Measurements from ENCODE around the gene MTRR.

The MTRR gene

DNA sequence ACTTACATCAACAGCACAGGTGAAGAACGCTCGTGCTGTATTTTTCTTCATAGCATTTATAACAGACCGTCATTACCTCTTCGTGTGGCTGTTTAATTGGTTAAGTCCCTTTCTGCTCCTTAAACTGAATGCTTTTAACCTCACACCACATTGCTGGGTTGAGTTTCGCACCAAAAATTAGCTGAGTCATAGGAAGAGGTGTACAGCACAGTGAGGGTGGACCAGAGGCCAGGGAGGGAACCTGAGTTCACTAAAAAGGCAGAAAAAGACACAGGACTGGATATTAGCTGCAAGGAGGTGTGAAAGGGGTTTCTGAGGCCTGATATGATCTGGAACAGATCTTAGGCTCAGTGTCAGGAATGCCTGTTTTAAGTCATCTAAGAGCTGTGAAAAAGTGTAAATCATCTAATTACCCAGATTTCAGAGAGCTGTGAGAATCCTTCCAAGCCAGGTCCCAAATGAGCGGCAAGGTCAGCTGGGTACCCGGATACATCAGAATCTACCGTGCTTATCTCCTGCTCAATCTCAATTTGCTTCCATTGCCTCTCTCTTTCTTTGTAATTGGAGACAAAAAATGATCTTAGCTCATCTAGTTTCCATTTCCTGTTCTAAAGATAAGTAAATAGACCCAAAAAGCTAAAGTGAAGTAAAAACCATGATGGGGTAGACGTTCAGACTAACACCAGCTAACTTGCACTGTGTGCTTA, 10.9 kb upstream of the MTRR start:
- no peak for DNase-seq

DNA sequence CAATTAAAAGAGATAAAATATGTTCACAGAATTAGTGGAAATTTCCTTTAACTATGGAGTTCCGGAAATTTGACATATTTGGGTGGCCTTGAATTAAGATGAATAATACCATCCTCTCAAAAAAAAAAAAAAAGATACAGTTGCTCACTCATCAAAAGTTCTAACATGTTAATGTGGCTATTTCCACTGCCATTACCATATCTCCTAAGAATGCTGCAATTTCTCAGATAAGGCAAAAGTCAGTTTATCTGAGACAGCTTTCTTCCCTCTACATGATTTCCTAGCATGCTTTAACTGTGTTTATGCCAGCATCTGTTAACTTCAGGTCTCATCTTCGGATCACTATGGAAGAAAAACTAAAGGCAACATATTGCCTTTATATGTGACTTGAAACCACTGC, 2.8 kb upstream of the MTRR start:
- no peak for DNase-seq

DNA sequence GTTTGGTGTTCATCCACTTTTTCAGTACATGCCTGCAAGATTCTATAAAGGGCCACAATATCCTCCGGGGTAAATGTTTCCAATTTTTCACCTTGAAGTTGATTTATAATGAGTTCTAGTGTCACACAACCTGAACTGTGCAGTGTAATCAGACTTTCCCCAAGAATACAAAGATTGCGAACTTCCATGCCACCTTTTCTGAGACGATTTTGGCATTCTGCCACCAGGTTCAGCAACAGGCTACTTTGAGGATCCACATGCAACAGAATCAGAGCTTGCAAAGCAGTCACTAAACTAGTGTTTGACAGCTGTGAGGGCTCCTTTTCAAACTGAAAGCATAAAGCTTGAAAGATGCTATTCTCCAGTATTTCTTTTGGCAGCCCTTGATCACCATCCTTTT, 1.7 kb upstream of the MTRR start:
- no peak for DNase-seq

DNA sequence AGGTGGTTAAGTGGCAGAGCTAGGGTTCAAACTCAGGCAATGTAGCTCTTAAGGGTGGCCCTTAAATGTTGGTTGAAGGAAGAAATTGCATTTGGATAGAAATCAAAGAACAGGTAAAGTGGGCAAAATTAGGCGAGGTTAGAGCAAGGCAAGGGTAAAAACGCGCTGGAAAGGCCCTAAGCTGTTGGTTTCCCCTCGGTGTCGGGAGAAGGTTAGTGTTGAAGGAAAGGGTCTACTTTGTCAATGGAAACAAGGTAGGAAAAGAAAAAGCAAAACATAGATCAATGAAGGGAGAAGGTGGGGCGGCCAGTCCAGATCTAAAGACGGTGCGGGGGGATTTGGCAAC, 548 bp upstream of the MTRR start:
- no peak for DNase-seq

DNA sequence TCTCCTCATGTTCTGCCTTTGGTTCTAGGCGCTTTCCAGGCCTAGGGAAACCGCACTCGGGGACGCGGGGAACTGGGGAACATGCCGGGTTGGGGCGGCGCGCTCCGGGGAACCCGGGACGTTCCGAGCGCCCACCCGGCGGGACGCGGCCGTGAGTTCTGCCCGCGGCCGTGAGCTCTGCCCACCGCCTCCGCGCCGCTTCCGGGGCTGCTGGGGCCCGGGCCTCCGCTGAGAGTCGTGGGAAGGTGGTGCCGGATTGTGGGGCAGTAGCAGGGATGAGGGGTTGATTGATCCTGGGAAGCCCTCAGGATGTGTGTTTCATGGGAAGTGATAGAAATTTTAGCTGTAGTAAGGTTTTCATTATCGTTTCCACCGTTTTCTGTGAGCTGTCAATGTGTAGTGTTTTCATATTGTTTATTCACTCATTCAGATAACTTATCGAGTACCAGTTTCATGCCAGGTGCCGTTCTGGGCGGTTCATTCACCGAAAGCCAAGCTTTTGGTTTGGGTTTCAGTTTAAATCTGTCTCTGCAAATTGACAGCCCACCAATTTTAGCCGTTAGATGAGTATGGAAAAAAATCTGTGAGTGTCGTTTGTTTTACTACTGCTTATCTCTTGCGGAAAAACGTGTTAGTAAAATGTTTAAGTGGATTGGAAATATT, 657 bp downstream of the MTRR start:
- no peak for DNase-seq

DNA sequence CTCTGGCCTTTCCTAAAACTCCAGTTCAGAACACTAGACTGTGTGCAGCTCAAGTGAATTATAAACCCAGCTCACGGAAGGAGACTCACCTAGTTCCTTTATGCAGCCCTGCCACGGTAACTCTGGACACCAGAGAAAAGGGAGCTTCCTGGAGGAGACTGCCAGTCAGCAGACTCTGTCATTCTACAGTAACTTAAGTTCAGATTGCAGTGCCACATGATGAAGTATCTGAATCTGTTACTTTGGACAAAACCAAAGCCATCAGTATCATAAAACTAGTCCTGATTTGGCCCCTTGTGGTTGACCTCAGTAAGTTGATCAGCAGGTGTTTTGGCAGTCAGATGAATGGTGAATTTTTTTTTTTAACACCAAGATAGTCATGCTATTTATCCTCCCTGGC, 2.7 kb downstream of the MTRR start:
- DNase-seq, result no peak

DNA sequence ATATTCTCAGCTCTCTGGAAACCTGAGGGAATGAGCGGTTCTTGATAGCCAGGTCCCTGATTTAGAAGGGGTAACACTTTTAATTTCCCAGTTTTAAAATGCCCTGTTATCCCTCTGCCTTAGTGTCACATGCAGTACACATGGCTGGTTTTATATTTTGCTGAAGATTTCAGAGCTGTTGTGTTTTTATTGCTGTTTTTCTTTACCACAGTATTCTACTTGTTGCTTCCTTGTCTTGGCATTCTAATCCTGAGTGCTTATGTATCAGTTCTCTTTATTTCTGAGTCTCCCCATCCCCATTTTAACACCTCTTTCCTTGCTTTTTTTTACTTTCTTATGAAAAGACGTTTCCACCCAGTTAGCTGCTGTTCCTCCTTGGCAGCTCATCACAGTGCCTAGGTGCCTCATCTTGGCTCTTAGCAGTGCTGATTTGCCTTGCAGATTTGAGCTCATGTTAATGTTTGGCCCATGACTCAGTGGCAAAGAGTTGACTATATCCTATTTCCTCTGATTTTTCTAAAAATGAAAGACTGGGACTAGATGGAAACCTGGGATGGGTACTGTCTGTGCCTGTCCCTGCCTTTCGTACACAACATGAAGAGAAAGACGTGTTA, 3.7 kb downstream of the MTRR start:
- no peak for DNase-seq

DNA sequence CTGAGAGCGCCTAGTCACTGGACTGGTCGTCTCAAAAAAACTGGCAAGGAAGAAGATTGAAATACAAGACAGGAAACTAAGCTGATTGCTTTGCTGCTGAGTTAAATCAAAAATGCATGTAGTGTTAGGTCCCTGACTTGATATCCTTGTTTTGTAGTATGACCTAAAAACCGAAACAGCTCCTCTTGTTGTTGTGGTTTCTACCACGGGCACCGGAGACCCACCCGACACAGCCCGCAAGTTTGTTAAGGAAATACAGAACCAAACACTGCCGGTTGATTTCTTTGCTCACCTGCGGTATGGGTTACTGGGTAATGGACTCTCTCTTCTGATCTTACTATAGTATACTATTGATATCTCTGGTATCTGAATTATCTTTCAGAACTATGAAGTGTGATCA, 4.3 kb downstream of the MTRR start:
- DNase-seq, result no peak

DNA sequence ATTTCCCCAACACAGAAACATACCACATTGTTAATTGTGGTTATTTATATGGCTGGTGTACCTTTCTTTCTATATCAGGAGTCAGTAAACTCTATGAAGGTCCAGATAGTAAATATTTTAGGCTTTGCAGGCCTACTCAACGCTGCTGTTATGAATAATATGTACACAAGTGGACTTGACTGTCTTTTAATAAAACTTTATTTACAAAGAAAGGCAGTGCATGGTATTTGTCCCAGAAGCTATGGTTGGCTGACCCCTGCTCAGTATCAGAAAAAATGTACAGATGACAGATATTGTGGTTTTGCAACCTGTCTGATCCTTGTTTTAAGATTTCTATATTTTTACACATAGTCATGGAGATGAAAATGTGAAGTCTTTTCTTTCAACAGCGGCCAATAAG, 5.7 kb downstream of the MTRR start:
- no peak for DNase-seq

DNA sequence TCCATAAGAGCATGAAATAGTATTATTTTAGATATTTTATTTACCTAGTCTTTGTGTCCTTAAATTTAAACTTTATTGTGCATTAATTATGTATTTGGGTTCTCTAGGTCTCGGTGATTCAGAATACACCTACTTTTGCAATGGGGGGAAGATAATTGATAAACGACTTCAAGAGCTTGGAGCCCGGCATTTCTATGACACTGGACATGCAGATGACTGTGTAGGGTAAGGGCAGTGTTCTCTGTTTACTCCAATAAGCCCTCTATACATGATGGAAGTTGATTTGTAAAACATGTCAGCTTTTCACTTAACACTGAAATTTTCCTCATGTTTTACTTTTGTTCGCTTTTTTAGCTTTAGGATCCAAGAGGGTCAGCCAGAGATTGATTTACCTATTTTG, 6.2 kb downstream of the MTRR start:
- no peak for DNase-seq

DNA sequence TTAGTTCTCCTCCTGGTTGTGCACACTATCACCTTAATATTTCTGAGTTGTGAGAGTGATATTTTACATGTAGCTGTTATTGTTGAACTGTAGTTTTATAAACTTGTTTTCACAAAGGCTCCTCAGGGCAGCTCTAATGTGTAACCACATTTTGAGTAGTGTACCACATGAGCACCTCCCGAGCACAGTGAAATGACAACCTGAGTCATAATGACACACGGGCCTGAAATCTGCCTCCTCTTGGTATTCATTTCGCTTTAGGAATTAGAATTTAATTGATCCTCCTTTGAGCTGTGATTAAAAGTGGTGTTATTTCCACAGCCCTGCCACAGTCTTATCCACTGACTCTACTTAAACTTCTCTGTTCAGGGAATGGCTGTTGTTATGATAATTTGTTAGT, 7.9 kb downstream of the MTRR start:
- DNase-seq, result no peak

DNA sequence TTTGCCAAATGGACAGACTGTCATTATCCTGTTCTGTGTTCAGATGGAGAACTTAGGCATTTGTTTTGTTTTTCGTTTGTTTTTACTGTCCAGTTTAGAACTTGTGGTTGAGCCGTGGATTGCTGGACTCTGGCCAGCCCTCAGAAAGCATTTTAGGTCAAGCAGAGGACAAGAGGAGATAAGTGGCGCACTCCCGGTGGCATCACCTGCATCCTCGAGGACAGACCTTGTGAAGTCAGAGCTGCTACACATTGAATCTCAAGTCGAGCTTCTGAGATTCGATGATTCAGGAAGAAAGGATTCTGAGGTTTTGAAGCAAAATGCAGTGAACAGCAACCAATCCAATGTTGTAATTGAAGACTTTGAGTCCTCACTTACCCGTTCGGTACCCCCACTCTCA, 8.9 kb downstream of the MTRR start:
- no peak for DNase-seq

DNA sequence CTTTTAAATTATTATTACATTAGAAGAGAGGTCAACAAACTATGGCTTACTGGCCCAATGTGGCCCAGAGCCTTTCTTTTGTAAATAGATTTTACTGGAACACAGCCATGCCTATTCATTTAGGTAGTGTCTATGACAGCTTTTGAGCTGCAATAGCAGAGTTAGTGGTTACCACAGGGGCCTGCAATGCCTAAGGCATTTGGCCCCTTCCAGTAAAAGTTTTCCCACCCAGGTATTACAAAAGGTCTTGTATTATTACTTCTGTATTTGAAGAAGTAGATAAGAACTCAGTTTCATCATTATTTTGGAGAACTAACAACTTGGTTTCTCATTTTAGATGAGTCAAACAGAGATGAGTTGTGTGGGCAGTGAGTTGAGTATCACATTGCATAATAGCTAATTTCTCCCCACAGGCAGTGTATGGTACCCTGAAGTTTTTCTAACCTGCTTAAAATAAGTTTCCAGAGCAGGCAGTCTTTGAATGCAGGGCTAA, 9.5 kb downstream of the MTRR start:
- DNase-seq, result no peak

DNA sequence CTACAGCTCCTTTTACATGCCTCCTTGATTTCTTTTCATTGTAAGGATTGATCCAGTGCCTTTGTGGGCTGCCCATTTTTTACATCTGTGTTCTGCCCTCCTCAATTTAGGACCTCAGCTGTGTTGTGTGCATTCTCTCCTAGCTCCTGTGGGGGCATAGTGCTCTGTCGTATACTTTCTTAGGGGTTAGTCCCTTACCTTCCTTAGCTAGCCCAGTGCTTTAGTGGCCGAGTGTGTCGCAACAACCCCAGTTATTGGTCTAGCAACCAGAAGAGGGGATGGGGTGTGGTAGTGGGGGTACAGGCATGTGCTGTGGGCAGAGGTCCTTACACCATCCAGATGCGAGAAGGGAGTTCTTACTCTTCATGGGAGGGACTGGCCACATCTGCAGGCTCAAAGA, 12.1 kb downstream of the MTRR start:
- no peak for DNase-seq

DNA sequence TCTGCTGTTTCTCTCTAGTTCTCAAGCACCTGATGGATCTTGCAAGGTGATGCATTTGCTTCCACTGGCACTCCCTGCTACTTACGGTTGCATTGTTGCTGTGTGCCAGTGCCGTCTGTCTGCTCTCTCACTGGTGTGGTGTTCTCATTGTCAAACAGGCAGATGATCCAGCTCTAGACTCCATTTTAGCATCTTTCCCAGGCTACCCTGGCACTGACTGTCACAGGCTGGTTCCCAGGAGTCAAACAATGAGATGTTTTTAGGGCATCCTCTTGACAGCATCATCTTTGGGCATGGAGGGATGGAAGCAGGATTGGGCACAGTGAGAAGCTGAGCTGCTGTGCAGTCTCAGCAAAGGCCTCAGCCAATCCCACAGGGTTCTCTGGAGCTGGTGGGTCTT, 12.9 kb downstream of the MTRR start:
- no peak for DNase-seq

DNA sequence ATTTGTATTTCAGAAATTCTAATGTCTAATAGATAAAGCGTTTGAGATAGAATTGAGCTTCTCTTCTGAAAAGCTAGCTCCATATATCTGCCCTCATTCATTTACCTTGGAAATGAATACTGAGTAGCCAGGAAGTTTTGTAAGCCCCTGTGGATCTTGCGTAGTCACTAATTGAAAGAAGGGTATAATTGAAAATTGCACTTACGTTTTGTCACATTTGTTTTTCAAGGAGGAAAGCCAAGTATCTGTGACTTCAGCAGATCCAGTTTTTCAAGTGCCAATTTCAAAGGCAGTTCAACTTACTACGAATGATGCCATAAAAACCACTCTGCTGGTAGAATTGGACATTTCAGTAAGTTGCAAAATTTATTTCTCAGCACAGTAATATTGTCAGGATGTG, 14.0 kb downstream of the MTRR start:
- DNase-seq, result no peak

DNA sequence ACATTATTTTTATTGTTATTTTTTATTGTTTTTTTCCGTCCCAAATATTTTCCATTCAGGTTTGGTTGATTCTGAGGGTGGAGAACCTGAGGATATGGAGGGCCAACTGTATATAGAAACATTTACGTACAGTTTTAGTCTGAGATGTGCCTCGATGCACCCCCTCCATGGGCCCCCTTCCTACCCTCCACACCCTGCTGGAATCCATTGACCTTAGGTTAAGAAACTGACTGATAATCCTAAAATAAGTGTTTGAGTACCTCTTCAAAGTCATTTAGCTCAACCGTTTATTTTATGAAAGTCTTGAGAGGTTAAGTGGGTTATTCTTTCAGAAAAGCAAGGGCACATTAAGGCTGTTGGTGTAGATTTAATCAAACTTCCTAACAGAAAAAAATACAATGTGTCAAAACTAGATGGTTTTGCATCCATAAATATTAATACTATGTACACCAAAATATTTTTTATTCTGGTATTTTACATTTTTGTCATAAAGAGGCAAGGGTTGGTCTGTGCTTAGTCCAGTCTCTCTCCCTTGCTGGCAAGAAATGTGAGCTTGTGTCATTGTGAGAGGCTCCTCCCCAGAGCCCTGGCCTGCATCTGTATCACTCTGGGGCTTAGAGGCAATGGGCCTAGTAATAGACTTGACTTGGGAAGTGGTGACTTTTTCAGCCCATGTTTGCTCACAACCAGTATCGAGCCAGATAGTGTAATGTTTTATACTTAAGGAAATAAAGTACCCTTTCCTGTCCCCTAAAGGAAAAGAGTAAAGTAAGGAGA, 15.7 kb downstream of the MTRR start:
- DNase-seq, result no peak

DNA sequence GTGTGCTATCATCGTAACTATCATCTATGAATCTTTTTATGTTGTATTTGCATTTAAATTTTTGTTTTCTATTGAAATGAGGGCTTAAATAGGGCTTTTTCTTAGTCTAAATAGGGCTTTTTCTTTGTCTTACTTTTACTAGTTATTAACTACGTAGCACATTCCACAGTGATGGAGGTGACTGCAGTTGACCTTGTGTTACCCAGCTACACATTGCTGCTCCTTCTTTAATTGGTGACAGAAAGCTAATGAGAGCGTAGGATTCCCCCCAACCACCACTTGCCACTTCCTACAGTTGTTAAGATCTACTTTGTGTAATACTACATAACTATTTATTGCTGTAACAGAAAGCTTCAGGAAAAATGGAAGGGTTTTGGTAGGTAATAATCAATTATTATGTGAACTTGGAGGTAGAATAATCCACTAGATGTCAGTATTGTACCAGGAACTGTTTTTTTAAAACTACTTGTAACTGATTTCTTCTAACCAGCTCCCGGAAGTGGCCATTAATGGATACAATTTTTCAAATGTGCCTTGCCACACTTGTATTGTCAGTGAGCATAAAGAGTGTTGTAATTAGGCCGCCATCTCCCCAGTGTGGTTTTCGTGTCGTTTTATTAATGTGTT, 18.0 kb downstream of the MTRR start:
- no peak for DNase-seq

DNA sequence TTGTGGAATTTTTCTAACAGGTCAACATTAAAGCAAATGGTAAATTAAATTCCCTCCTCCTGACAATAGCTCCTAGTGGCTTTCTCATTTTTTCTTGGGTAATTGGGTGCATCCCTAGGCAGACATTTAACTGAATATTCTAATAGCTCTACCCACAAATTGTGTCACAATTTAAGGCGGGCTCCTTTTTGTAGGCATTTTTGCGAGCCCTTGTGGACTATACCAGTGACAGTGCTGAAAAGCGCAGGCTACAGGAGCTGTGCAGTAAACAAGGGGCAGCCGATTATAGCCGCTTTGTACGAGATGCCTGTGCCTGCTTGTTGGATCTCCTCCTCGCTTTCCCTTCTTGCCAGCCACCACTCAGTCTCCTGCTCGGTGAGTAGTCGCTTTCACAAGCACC, 20.0 kb downstream of the MTRR start:
- no peak for DNase-seq

DNA sequence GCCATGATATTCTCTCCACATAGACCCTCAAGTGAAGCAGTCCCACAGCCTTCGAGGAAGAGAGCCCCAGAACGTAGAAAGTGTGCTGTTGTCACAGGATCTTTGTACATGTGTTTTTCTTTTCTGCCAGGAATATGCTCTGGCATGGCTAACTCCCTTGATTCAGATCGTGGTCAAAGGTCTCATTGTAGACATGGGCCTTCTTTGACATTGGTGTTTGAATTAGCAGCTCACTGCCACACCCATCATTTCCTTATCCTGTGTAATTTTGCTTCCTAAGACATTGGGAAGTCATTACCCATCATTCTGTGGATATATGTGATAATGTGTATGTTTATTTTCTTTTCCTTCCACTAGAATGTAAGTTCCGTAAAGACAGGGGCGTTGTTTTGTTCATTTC, 25.5 kb downstream of the MTRR start:
- DNase-seq, result no peak

DNA sequence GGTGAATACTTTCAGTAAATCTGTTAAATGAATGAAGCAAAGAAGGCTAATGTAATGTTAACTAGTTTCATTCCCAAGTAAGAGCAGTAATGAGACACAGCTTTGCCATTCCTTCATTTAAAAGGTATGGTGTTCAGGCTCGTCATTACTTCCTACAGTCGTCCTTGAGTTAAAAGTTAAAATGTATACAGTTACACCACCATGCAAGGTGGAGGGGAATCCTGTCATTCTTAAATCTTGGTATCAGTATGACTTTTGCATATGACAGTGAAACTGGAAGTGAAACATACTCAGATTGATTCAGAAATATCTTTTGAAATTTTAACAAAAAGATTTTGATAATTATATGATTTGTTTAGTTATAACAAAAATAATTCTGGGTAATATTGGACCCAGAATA, 25.9 kb downstream of the MTRR start:
- no peak for DNase-seq

DNA sequence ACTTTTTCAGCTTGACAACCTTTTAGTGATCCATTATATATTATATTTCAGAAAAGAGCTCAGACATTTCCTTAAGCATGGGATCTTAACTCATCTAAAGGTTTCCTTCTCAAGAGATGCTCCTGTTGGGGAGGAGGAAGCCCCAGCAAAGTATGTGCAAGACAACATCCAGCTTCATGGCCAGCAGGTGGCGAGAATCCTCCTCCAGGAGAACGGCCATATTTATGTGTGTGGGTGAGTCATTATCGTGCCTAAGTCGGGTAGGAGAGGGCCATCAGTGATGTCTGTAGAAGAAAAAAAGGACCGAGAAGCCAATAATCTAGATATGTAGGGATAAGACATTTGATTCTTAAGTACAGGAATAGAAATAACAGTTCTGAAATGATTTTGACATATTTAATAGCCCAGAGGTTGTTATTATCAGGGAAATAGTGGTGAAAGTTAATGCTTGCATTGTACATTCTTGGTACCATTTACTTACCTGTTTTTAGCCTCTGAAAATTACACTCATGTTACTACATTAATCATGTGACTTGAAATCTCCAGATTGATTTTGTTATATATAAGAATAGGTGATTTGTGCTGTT, 28.2 kb downstream of the MTRR start:
- DNase-seq, result no peak

DNA sequence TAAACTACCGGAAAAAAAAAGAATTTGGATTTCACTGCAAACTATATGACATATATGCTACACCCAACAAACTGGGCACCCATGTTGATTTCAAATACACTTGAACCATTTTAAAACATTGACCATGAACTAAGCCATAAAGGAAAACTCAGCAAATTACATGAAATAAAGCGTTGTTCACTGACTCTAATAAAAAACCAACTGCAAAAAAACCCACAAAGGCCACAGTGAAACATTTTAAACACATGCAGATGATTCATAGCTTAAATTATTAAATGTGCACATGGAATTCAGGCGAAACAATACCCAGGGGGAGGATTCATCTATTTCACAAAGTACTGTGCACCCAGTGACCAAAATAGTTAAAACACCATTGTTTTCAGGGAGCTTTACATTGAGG, 33.3 kb downstream of the MTRR start:
- no peak for DNase-seq
